HG02870 (cell line): ENCODE measurements around the gene TFEB.

Source experiments
- ATAC-seq: cut with Tn5 transposase; IDR thresholded peaks from one replicate; pipeline ENCODE4 v1.9.1; 2021; ENCODE audit warnings: mild to moderate bottlenecking, moderate library complexity; ENCODE audit not compliant: unreplicated experiment

The TFEB gene

DNA sequence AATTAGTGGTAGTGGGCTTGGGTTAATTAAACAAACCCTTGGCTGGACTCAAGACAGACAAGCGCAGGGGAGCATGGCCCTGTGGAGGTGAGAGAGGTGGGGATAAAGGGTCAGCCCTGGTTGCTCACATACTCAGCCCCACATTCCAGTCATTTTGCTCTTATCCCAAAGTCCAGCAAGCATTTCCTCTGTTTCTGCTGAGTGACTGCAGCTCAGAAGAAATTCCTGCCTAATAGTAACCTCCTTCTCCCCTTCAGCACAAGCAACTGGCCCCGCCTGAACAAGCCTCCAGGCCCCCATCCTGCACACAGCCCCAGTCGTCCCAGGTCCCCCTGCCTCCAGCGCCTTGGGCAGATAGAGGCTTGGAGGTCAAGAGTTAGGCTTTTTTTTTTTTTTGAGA lies 3.6 kb upstream of the TFEB start:
- no peak for ATAC-seq

DNA sequence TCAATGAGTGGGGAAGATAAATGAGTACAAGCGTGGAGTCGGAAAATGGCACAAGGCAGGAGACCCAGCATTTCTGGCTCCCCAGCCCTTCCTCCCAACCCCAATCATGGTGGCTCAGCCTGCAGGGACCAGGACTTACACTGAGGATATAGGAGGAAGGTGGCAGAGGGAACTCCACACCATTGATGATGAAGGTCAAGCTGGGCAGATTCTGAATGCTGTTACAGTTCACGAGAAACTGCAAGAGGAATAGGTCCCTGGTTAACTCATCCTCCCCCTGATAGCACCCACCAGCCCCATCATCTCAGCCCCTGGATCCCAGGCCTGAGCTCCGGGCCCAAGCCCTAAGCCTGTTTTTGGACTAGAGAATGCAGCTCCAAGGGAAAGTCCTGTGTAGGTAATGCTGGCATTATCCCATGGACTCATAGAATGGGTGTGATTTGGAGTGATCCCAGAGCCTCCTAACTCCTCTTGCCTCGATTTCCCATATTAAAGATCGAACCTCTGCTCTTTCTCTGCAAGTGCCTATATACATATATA lies 2.3 kb upstream of the TFEB start:
- no peak for ATAC-seq

DNA sequence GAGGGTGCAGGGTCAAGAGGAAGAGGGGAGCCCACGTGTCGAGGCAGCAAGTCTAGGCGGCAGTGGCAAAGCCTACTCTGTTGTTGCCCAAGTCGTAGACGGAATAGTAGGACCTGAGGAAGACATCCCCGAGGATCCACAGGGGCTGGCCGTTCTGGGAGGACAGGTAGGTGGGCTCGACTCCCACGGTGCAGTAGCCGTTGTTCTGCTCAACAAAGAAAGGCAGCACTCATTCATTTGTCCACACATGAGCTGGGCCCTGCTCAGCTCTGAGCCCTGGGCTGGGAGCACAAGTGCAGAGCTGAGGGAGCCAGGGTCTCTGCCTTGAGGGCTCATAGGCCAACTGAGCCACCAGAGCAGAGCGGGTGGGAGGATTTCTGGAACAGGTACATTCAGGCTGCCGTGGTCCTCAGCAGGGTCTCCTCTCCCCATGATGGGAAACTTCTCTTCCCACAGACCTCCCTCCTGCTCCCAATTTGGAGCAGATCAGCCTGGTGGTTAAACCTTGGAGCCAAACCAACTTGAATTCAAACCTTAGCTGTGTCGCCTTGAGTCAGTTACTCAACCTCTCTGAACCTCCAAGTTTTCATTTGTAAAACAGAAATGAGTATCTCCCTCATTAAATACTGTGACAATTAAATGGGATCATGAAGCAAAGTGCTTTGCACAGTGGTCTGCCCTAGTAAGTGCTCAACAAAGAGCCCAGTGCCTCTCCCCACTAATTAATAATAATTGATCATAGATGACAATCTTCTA lies 1.6 kb upstream of the TFEB start:
- ATAC-seq: no peak

DNA sequence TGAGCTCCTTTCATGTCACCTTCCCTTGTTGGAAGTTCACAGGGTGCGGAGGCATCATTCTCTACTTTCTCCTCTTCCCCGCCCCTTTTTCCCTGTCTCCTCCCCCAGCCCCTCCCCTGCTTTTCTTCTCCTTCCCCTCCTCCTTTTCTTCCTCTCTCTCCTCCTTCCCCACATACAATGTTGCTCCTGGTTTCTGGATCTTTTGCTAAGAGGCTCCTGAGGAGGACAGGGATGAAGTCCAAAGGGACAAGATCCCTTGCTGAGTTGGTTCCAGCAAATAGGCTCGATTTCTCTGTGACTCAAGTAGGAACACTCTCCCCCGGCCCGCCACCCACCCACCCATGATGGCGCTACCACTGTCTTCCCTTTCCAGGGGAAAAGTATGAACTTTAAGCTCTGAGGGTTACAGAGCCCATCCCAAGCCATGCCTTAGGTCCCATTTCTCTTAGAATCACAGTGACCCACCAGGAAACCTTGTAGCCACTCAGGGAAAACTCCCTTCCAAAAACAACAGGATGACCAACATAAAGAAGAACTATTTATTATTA lies 852 bp upstream of the TFEB start:
- ATAC-seq: no peak

DNA sequence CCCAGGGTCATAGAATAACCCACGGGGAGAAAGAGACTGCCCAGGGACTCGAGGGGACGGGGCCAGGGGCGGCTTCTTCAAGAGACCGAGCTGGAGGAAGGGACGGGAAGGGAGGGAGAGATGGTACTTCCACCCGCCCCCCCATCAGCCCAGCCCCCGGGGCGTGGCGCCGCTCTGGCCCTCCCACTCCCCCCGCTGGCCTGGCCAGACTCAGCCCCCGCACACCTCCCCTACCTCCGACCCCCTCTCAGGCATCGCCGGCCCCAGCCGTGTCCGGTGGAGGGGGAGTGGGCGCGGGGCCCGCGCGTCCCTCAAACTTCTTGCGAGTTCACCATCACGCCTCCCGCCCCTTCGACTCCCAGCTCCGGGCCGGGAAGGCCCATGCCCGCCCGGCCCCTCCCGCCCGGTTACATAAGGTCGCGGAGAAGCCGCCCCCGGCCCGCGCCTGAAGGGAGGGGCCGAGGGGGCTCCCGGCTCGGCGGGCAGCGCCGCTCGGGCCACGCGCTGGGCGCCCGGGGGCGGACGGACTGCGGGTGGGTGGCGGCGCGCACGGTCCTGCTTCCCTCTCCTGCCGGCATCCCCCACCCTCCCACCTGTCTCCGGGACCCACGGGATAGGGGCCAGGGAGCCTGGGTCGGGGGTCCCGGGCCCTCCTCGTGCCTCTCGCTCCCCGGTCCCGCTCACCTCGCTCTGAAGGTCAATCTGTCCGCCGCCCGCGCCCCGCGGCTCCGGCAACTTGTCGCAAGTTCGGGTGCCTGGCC lies 562 bp downstream of the TFEB start:
- ATAC-seq: peak; percentile 23

DNA sequence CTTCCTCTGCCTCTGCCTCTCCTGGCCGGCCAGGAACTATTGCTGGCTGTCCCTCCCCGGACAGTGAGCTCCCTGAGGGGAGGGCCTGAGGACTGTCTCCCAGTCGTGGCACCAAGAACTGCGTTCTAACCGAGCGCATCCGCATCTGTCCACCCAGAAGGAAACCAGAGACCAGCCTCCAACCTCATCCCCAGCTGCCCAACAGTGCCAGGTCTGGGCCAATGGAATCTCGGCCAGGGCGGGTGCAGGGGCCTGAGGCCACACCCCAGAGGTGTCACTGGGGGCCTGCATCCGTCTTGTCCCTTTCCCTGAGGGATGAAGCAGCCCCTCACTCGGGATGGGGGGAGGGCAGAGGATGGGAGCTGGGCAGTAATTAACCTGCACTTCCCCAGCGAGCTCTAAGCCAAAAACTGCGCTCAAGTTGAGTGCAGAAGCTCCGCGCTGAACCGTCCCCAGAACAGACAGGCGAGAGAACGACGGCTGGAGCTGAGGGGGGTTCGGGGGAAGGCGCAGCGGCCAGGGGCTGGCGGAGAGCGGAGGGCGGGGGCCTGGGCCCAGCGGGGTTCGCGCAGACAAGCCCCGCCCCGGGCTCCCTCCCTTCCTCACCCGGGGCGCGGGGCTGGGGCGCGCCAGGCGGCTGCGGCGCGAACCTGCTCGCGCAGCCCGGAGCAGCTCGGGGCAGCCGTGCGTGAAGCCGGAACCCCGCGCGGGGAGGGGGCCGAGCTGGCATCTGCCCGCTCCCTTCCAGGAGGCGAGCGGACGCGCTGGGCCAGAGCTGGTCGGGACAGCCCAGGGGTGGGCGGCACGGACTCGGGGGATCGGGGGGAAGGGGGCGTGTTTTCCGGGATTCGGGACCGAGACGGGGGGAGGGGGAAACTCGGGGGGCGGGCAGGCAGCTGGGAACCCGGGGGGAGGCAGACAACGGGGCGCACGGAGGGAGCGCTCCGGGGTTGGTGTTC lies 1.4 kb downstream of the TFEB start:
- ATAC-seq: peak; percentile 31

DNA sequence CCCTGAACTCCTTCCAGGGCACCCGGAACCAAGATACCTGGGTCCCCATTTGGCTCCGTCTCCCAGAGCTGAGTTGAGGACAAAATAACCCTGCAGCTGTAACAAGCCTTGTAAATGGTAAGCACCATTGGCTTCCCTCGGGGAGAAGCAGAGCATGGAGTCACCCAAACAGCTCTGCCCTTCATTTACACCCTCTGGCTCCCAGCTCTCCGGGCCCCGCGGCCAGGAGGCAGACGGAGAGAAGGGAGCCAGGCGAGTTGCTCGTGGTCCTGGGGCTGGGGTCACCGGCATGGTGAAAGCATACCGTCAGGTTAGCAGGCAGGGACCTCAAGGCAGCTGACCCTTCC lies 2.1 kb downstream of the TFEB start:
- no peak for ATAC-seq

DNA sequence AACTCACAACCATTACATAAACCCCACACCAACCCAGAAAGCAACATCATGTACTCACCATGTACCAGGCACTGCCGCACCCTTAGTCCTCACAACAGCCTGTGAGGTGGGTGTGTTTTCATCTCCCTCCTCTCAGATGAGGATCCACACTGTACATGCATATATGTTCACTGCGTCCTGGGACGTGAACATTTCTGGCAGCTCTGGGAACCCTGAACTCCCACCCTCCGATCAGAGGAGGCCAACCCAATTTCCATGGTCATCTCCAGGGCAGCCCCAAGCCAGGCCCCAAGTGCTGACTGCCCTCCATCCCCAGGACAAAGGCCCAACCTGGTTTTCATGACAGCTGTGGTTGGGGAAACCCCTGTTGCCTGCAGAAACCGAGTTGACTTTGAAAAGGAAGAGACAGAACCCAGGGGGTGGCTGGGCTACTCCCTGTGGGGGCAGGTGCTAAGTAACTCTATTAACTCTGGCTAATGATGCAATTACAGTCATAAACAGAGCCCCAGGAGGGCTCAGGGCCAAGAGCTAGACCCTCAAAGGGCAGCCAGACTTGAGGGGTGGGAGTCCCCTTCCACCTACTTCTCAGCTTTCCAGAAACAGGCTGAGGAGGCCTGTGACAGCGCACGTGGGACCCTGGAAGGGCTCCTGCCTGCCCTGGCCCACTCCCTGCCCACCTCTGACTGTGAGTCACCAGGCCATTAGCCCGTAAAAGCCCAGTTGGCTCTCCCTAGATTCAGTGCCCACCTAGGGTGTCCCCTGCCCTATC lies 2.6 kb downstream of the TFEB start:
- ATAC-seq: peak; percentile 35

DNA sequence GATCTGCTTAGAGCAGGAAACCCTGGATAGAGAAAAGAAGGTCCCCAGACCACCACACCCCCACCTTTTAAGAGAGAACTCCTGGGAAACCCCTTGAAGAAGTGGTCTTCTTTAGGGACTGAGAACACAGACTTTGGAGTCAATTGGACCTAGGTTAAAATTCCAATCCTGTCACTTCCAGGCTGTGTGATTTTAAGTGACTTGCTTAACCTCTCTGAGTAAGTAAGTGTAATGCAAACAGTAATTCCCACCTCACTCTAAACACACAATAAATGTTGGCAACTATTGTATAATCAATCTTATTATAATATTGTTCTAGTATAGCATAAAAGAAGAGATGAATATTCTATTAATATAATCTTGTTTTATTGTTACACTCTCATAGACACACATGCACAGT lies 3.3 kb downstream of the TFEB start:
- ATAC-seq: no peak

DNA sequence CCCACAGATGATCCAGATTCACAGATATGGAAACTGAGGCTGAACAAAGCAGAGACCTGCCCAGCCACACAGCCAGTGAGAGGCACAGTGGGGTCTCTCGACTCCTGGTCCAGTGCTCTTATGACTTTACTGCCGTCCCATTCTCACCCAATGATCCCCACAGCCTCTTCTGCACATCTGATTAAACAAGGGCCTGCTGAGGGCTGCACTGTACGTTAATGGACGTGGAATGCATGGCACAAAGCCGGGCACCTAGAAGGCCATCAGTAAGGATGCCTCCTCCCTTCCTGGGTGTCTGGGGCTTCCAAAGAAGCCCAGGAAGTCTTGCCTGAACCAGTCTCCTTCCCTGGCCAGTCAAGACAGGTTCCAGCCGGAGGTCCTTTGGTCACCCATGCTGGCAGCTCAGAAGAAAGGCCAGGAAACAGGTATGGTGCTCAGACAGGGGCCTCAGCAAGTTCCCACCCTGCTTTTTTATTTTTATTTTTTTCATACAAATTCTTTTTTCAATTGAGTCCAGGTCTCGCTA lies 3.8 kb downstream of the TFEB start:
- no peak for ATAC-seq

DNA sequence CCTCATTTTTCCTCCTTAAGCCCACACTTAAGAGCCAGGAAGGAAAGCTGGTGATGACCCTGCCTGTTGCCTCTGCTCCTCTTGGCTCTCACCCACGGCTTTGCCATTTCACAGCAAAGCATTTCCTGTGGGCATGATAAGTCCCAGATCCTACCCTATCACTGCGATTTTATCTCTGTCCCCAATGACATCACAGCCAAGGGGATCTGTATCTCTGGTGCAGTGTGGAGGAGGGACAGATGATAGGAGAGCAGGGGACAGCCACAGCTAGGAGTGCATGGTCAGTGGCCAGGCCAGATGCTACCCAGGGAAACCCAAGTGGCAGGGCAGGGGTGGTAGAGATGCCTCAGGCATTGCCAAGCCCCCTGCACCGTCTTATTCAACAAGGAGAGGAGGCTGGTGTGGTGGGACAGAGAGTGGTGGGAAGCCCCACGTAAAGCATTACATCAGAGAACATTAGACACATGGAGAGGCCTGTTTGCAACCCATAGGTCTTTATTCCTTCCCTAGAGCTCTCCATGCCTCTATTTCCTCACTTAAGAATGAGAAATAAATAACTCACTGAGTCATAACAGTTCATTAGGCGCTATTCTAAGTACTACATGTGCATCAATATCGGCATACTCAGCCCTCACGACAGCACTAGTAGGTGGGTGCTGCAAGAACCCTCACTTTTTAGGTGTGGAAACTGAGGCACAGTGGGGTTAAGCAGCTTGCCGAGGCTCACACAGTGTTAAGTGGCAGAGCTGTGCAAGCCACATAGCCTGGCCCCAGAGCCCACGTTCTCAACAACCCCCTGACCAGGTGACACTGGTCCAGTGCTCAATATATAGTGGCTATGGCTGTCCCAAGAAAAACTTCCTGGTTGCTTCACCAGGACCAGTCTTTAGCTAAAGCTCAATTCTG lies 4.6 kb downstream of the TFEB start:
- no peak for ATAC-seq

DNA sequence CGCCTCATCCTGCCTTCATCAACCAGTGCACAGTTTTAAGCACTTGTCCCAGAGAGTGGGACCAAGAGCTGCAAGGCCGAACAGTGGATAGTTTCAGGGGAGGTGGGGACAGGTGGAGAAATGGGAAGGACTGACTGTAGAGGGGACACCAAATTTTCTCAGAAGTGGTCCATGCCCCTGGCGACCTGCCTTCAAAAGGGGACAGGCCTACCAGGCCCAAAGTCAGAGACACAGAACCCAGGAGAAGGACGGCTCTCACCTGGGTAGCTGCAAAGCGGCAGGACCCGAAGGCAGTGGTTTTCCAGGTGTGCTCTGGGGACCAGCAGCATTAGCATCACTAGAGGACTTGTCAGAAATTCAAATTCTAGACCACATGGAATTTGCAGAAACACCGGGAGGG lies 5.8 kb downstream of the TFEB start:
- ATAC-seq: no peak

DNA sequence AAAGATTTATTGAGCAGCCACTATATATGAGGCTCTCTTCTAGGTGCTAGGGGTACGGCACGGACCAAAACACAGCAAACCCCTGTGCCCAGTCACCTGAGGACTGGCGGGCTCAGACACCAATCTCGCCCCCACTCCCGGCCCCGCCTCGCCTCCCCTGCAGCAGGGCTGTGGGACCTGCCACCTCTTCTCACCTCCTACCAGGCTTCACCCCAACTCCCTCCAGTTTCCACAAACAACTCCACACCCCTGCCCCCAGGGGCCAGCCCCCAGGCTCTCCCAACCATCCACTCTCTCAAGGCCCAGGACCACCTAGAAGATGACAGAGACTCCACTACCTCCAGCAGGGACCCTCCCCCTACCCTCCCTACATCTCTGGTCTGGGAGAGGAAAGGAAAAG lies 6.5 kb downstream of the TFEB start:
- ATAC-seq: no peak

DNA sequence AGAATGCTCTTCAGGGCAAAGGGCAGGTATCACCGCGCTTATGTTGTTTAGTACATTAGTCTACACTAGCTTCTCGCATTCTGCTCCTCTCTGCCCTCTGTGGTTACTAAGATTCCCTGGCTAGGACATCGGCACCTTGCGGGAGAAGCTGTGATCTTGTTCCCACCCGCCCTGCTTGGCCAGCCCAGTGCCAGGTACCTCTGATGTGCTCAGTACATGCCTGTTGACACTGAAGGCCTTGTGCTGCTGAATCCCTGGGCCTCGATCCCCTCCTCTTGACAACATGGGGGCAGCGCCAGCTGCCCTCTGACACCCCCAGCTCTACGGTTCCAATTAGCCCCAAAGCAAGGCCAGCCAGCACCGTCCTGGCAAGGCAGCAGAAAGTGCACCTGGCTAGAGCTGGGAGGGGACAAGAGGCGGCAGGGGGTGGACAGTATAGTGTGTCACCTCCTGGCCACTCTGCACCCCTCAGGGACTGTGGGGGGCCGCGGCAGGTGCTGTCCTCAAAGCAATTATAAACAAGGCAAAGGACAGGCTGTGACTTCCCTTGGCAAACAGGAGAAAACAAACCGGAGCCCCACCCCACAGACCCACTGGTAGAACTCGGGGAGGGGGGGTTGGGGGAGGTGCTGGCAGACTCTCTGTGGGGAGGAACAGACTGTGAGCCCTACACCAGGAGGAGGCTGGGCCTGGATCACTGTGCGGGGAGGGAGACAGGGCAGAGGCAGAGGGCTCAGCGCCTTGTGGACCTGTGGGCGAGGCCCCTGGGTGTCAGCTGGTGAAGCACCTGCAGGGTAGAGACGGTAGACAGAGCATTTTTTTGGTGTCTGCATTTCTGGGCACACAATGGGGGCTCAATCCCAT lies 7.1 kb downstream of the TFEB start:
- ATAC-seq: no peak

DNA sequence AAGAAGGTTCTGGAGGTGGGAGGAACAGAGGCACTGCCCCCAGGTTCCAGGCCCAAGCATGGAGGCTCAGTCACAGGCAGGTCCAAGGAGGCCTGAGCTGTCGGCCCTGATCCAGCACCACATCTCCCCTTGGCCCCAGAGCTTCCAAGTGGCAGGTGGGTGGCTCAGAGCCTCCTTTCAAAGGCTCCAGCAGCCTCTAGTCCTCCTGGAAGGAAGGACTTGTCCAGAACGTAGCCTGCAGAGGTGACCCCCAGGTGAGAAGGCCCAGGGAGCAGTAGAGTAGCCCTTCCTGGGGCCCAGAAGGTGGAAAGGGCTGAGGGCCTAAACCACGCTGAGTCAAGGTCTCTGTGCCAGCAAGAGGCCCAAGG lies 7.7 kb downstream of the TFEB start:
- no peak for ATAC-seq

DNA sequence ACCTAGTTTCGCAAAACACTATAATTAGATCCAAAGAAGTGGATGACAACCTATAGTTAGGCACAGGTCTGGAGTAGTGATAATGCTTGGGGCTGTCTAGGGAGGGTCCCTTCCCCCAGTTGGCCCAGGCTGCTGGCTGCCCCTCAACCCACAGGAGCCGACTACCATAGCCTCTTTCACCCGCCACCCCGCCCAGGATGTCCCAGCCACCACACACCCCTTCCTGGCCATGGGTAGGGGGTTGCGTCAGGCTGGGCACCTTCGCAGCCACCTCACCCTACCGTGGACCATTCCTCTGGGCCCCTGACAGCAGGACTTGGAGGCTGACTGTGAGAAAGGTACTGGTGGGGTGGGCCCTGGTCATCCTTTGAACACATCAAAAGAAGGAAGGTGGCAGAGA lies 8.5 kb downstream of the TFEB start:
- no peak for ATAC-seq

DNA sequence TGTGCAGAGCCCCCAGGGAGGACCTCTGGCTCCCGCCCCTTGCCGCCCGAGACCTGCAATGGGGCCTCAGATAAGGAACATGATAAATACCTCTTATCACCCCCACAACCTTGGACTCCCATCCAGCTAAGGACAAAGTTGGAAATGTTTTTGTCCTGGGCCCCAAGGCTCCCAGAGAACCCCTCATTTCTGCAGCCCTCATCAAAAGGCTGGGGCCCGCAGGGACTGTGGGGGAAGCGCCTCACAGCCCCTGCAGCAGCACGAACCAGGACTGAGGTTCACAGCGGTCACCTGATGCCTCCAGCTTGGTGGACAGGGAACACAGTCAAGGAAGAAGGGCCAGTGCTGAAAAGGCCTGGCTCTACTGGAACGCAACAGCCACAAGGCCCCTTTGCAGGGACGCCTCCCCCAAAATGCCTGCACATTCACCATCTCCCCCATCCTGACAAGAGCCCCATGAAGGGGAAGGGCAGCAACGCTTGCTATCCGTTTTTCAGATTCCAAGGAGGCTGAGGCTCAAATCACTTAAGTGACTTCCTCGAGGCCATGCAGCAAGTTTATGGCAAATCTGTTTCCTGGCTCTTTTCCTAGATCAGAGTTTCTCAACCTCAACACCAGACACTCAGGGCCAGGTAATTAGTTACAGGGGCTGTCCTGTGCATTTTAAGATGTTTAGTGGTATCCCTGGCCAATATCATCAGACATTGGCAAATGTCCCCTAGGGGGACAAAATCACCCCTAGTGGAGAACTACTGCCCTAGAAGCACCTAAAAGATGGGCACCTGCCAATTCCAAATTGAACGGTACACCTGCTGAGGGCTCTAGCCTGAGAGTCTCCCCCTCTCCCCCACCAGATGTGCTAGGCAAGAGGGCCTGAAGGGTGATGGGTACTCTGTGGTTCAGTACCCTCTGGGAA lies 10.6 kb downstream of the TFEB start:
- no peak for ATAC-seq
